Right lobe of liver (tissue), 4 donors: ENCODE measurements around the gene SLC16A12.

Experiments used
- POLR2A ChIP-seq: fragments of 450-650 bp; IDR thresholded peaks from one replicate; pipeline ENCODE4 v1.6.1; 2017; ENCODE audit warnings: antibody characterized with exemption, mild to moderate bottlenecking
- TF ChIP-seq, protein P1 (sequence below), 4 donors: fragments of 200-600 bp in 3 of 4; fragments of 450-650 bp in 1 of 4; IDR thresholded peaks; one replicate each; pipeline versions ENCODE4 v1.5.1 to v1.8.0; 2016 to 2022; ENCODE audit warnings: antibody characterized with exemption in 4 of 4, mild to moderate bottlenecking in 2 of 4
- donor health status: DM: no; HTN: no; CAD: no.
- donor health status: DM: no; HTN: no; CAD: no.
- donor health status: DM: no; HTN: yes; CAD: no.

DNA sequence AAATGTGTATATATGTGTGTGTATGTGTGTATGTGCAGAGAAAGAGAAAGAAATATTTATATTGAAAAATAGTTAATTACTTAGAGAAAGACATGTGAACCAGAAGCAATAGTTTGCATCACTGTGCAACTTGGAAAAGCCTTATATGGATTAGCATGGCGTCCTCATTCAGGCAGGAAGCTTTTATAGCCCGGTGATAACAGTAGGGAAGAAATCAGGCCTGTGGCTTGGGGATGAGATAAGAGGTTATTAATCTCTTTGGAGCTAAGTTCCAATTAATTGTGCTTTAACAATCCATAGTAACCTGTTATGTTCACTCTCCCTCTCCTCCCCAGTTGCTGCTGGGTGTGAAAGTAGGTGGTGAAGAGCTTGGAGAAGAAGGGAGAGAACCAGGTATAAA lies 84.5 kb downstream of the SLC16A12 start:
- TF ChIP-seq, protein P1, sequence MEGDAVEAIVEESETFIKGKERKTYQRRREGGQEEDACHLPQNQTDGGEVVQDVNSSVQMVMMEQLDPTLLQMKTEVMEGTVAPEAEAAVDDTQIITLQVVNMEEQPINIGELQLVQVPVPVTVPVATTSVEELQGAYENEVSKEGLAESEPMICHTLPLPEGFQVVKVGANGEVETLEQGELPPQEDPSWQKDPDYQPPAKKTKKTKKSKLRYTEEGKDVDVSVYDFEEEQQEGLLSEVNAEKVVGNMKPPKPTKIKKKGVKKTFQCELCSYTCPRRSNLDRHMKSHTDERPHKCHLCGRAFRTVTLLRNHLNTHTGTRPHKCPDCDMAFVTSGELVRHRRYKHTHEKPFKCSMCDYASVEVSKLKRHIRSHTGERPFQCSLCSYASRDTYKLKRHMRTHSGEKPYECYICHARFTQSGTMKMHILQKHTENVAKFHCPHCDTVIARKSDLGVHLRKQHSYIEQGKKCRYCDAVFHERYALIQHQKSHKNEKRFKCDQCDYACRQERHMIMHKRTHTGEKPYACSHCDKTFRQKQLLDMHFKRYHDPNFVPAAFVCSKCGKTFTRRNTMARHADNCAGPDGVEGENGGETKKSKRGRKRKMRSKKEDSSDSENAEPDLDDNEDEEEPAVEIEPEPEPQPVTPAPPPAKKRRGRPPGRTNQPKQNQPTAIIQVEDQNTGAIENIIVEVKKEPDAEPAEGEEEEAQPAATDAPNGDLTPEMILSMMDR (IDR thresholded peaks at IDR 0.05) = no peak
- TF ChIP-seq POLR2A = no peak
